Measurements from ENCODE around the gene MARK1. TPM values are rescaled to one million over a fixed set of nuclear protein-coding genes. Genes with fewer than 3 reads are reported as not detected.

Gene MARK1
- total RNA-seq, 1 experiment from 2014 or later, result 7.5 TPM

- POLR2A ChIA-PET, result no interaction called here
- Mint-ChIP-seq H3K4me1 (ENCODE audit: insufficient read depth, unreplicated experiment) (no peaks in the 10 kb centered on the region), H3K9me3 (ENCODE audit: unreplicated experiment) (no peaks in the 10 kb centered on the region), H3K27ac (ENCODE audit: low read depth, unreplicated experiment) (no peak overlapping the region), H3K27me3 (ENCODE audit: insufficient read depth, unreplicated experiment) (no peaks in the 10 kb centered on the region), H3K36me3 (ENCODE audit: insufficient read depth, unreplicated experiment) (peaks cover 6% of the 10 kb centered on the region), H3K4me3 (ENCODE audit: unreplicated experiment) (no peak overlapping the region)
- CTCF ChIA-PET, result interaction anchor here (2.3 to 3.1 kb wide), 2 partner anchors 27 to 425 kb away, joined by 8 to 15 read pairs; no protein-coding TSS in a partner anchor
- intact Hi-C loops (cut with micrococcal nuclease), result no loop called here
- no TSS peak for BruUV-seq (replicated peaks)
- DNase-seq (ENCODE audit: unreplicated experiment), result no peak
- no peak for TF ChIP-seq CTCF (IDR thresholded peaks at IDR 0.05; ENCODE audit: unreplicated experiment)
Observed at GRCh38 chr1:220706480-220706879, 178.5 kb downstream of the MARK1 start.

- ChIA-PET POLR2A (no interaction called here), CTCF (interaction anchor here (2.3 to 3.1 kb wide), 2 partner anchors 27 to 426 kb away, joined by 8 to 15 read pairs; no protein-coding TSS in a partner anchor)
- TF ChIP-seq CTCF (IDR thresholded peaks at IDR 0.05; ENCODE audit: unreplicated experiment), result no peak
- H3K4me1 Mint-ChIP-seq (ENCODE audit: insufficient read depth, unreplicated experiment), result no peaks in the 10 kb centered on the region
- no peak overlapping the region for H3K27ac Mint-ChIP-seq (ENCODE audit: low read depth, unreplicated experiment)
- no peak for DNase-seq (ENCODE audit: unreplicated experiment)
- H3K36me3 Mint-ChIP-seq (ENCODE audit: insufficient read depth, unreplicated experiment), result peaks cover 6% of the 10 kb centered on the region
- no peak overlapping the region for H3K4me3 Mint-ChIP-seq (ENCODE audit: unreplicated experiment)
- H3K9me3 Mint-ChIP-seq (ENCODE audit: unreplicated experiment), result no peaks in the 10 kb centered on the region
- BruUV-seq (replicated peaks), result no TSS peak
- no peaks in the 10 kb centered on the region for H3K27me3 Mint-ChIP-seq (ENCODE audit: insufficient read depth, unreplicated experiment)
- intact Hi-C loops (cut with micrococcal nuclease), result no loop called here
Observed at GRCh38 chr1:220707160-220707559, 179.2 kb downstream of the MARK1 start.

- Mint-ChIP-seq H3K9me3 (ENCODE audit: unreplicated experiment) (no peaks in the 10 kb centered on the region), H3K36me3 (ENCODE audit: insufficient read depth, unreplicated experiment) (peaks cover 6% of the 10 kb centered on the region), H3K4me3 (ENCODE audit: unreplicated experiment) (no peak overlapping the region), H3K27me3 (ENCODE audit: insufficient read depth, unreplicated experiment) (no peaks in the 10 kb centered on the region), H3K4me1 (ENCODE audit: insufficient read depth, unreplicated experiment) (no peaks in the 10 kb centered on the region), H3K27ac (ENCODE audit: low read depth, unreplicated experiment) (no peak overlapping the region)
- intact Hi-C loops (cut with micrococcal nuclease), result no loop called here
- DNase-seq (ENCODE audit: unreplicated experiment), result no peak
- no TSS peak for BruUV-seq (replicated peaks)
- ChIA-PET CTCF (interaction anchor here (0.6 to 3.1 kb wide), 3 partner anchors 26 to 1586 kb away, joined by 3 to 15 read pairs (median 6); no protein-coding TSS in a partner anchor), POLR2A (interaction anchor here (0.7 kb wide), 1 partner anchor 9 kb away, joined by 3 read pairs; no protein-coding TSS in a partner anchor)
- TF ChIP-seq CTCF (IDR thresholded peaks at IDR 0.05; ENCODE audit: unreplicated experiment), result no peak
Observed at GRCh38 chr1:220708244-220708643, 180.3 kb downstream of the MARK1 start.

GRCh38 chr1:220708936-220709801 is 181.2 kb downstream of the MARK1 start:
- Mint-ChIP-seq H3K36me3 (ENCODE audit: insufficient read depth, unreplicated experiment) (peaks cover 6% of the 10 kb centered on the region), H3K4me1 (ENCODE audit: insufficient read depth, unreplicated experiment) (no peaks in the 10 kb centered on the region), H3K27me3 (ENCODE audit: insufficient read depth, unreplicated experiment) (no peaks in the 10 kb centered on the region), H3K4me3 (ENCODE audit: unreplicated experiment) (no peak overlapping the region), H3K9me3 (ENCODE audit: unreplicated experiment) (no peaks in the 10 kb centered on the region), H3K27ac (ENCODE audit: low read depth, unreplicated experiment) (no peak overlapping the region)
- TF ChIP-seq CTCF (IDR thresholded peaks at IDR 0.05; ENCODE audit: unreplicated experiment), result no peak
- CTCF ChIA-PET, result interaction anchor here (0.6 to 3.1 kb wide), 6 partner anchors 10 to 850 kb away, joined by 3 to 15 read pairs (median 3); no protein-coding TSS in a partner anchor
- POLR2A ChIA-PET, result interaction anchor here (0.7 kb wide), 1 partner anchor 405 kb away, joined by 3 read pairs; no protein-coding TSS in a partner anchor
- no TSS peak for BruUV-seq (replicated peaks)
- no peak for DNase-seq (ENCODE audit: unreplicated experiment)
- intact Hi-C loops (cut with micrococcal nuclease), result no loop called here

All from MCF 10A (cell line).